Measurements from ENCODE around the gene REPS1. TPM values are rescaled to one million over a fixed set of nuclear protein-coding genes. Genes with fewer than 3 reads are reported as not detected.

REPS1 gene
- total RNA-seq, 1 experiment from 2014 or later: 27.4 TPM

- no TSS peak for BruUV-seq (replicated peaks)
- Histone ChIP-seq H2AFZ (ENCODE audit: low read length) (no peak overlapping the region), H3F3A (ENCODE audit: low read length, unreplicated experiment) (no peaks in the 10 kb centered on the region), H3K27ac (ENCODE audit: low read length) (no peak overlapping the region), H3K9ac (ENCODE audit: low read length) (no peak overlapping the region), H3K4me2 (ENCODE audit: low read length) (no peak overlapping the region), H3K9me3 (ENCODE audit: low read length) (no peaks in the 10 kb centered on the region), H3K27me3 (ENCODE audit: low read length) (no peaks in the 10 kb centered on the region), H3K36me3 (ENCODE audit: low read depth, low read length) (no peaks in the 10 kb centered on the region), H3K79me2 (ENCODE audit: low read length) (peaks cover 94% of the 10 kb centered on the region), H3K4me3 (ENCODE audit: low read length) (no peak overlapping the region), H4K20me1 (ENCODE audit: low read length) (no peaks in the 10 kb centered on the region), H3K4me1 (ENCODE audit: insufficient read depth, low read length) (peaks cover 12% of the 10 kb centered on the region), H3K9me2 (replicated peaks; ENCODE audit: low read length) (no peaks in the 10 kb centered on the region)
- intact Hi-C loops (cut with micrococcal nuclease): no loop called here
- CTCF ChIA-PET: no interaction called here
- POLR2A ChIA-PET (ENCODE audit: unreplicated experiment): no interaction called here
- ATAC-seq (no peak), DNase-seq (no peak)
- TF ChIP-seq EZH2 (IDR thresholded peaks at IDR 0.05; ENCODE audit: low read length, unreplicated experiment): no peak
- no peak for TF ChIP-seq EZH2phosphoT487 (IDR thresholded peaks at IDR 0.05; ENCODE audit: borderline replicate concordance, low read length)
- no peak for TF ChIP-seq CTCF (conservative IDR thresholded peaks at IDR 0.05; ENCODE audit: low read depth, low read length)
These were observed 22.1 kb downstream of the REPS1 start for GRCh38 chr6:138965971-138966370.

GRCh38 chr6:138965291-138965874 is 22.7 kb downstream of the REPS1 start:
- no peak overlapping the region for H3K9ac ChIP-seq (ENCODE audit: low read length)
- H3K4me3 ChIP-seq (ENCODE audit: low read length): no peak overlapping the region
- ChIA-PET POLR2A (ENCODE audit: unreplicated experiment) (no interaction called here), CTCF (no interaction called here)
- no peaks in the 10 kb centered on the region for H3K9me3 ChIP-seq (ENCODE audit: low read length)
- H3K79me2 ChIP-seq (ENCODE audit: low read length): peaks cover 96% of the 10 kb centered on the region
- H3K4me1 ChIP-seq (ENCODE audit: insufficient read depth, low read length): peaks cover 6% of the 10 kb centered on the region
- H3K27ac ChIP-seq (ENCODE audit: low read length): no peak overlapping the region
- H3K9me2 ChIP-seq (replicated peaks; ENCODE audit: low read length): no peaks in the 10 kb centered on the region
- no peaks in the 10 kb centered on the region for H3F3A ChIP-seq (ENCODE audit: low read length, unreplicated experiment)
- DNase-seq (no peak), ATAC-seq (no peak)
- H4K20me1 ChIP-seq (ENCODE audit: low read length): no peaks in the 10 kb centered on the region
- no peaks in the 10 kb centered on the region for H3K27me3 ChIP-seq (ENCODE audit: low read length)
- no peak overlapping the region for H2AFZ ChIP-seq (ENCODE audit: low read length)
- no TSS peak for BruUV-seq (replicated peaks)
- TF ChIP-seq CTCF (conservative IDR thresholded peaks at IDR 0.05; ENCODE audit: low read depth, low read length) (no peak), EZH2 (IDR thresholded peaks at IDR 0.05; ENCODE audit: low read length, unreplicated experiment) (no peak), EZH2phosphoT487 (IDR thresholded peaks at IDR 0.05; ENCODE audit: borderline replicate concordance, low read length) (no peak)
- H3K4me2 ChIP-seq (ENCODE audit: low read length): no peak overlapping the region
- no peaks in the 10 kb centered on the region for H3K36me3 ChIP-seq (ENCODE audit: low read depth, low read length)
- intact Hi-C loops (cut with micrococcal nuclease): no loop called here

GRCh38 chr6:138964012-138964411 is 24.0 kb downstream of the REPS1 start:
- ATAC-seq (no peak), DNase-seq (no peak)
- H3K4me2 ChIP-seq (ENCODE audit: low read length): no peak overlapping the region
- H3K9ac ChIP-seq (ENCODE audit: low read length): no peak overlapping the region
- H3K27ac ChIP-seq (ENCODE audit: low read length): no peak overlapping the region
- H3K9me3 ChIP-seq (ENCODE audit: low read length): no peaks in the 10 kb centered on the region
- TF ChIP-seq EZH2 (IDR thresholded peaks at IDR 0.05; ENCODE audit: low read length, unreplicated experiment): no peak
- TF ChIP-seq CTCF (conservative IDR thresholded peaks at IDR 0.05; ENCODE audit: low read depth, low read length): no peak
- TF ChIP-seq EZH2phosphoT487 (IDR thresholded peaks at IDR 0.05; ENCODE audit: borderline replicate concordance, low read length): no peak
- BruUV-seq (replicated peaks): no TSS peak
- H3K9me2 ChIP-seq (replicated peaks; ENCODE audit: low read length): no peaks in the 10 kb centered on the region
- no peaks in the 10 kb centered on the region for H3F3A ChIP-seq (ENCODE audit: low read length, unreplicated experiment)
- ChIA-PET CTCF (no interaction called here), POLR2A (ENCODE audit: unreplicated experiment) (no interaction called here)
- H3K4me3 ChIP-seq (ENCODE audit: low read length): no peak overlapping the region
- peaks cover 94% of the 10 kb centered on the region for H3K79me2 ChIP-seq (ENCODE audit: low read length)
- H3K4me1 ChIP-seq (ENCODE audit: insufficient read depth, low read length): no peaks in the 10 kb centered on the region
- H3K27me3 ChIP-seq (ENCODE audit: low read length): no peaks in the 10 kb centered on the region
- no peaks in the 10 kb centered on the region for H3K36me3 ChIP-seq (ENCODE audit: low read depth, low read length)
- no peaks in the 10 kb centered on the region for H4K20me1 ChIP-seq (ENCODE audit: low read length)
- intact Hi-C loops (cut with micrococcal nuclease): no loop called here
- no peak overlapping the region for H2AFZ ChIP-seq (ENCODE audit: low read length)

Measured in PC-3 (cell line).